RWPE2 (cell line): Measurements from ENCODE around the gene TMEM208.

Experiments
- ATAC-seq: fragments of 200-7000 bp; cut with Tn5 transposase; 3 replicates; pipeline ENCODE4 v1.9.1; 2021; ENCODE audit warnings: low read depth
- DNase-seq: peaks from one replicate; pipeline ENCODE4 v3.0.0-alpha.2; 2020; ENCODE audit warnings: low spot score
- H3K27ac ChIP-seq: fragments of 450-650 bp; 2 replicates; pipeline ENCODE4 v1.5.1; 2017; ENCODE audit warnings: mild to moderate bottlenecking; ENCODE audit not compliant: poor library complexity, severe bottlenecking
- H3K27me3 ChIP-seq: fragments of 250-450 bp; sonication (Bioruptor Pico); 2 replicates; pipeline ENCODE4 v1.5.1; 2021; ENCODE audit warnings: mild to moderate bottlenecking, moderate library complexity; ENCODE audit not compliant: insufficient read depth, poor library complexity, severe bottlenecking
- H3K36me3 ChIP-seq: fragments of 250-450 bp; sonication (Bioruptor Pico); 2 replicates; pipeline ENCODE4 v1.5.1; 2020; ENCODE audit warnings: low read depth, mild to moderate bottlenecking, moderate library complexity
- H3K4me1 ChIP-seq: fragments of 250-450 bp; sonication (Bioruptor Pico); 2 replicates; pipeline ENCODE4 v1.5.1; 2021; ENCODE audit warnings: mild to moderate bottlenecking, moderate library complexity; ENCODE audit not compliant: insufficient read depth, poor library complexity, severe bottlenecking
- H3K4me3 ChIP-seq: fragments of 250-450 bp; sonication (Bioruptor Pico); 2 replicates; pipeline ENCODE4 v1.5.1; 2021; ENCODE audit warnings: mild to moderate bottlenecking, moderate library complexity; ENCODE audit not compliant: severe bottlenecking
- H3K9me3 ChIP-seq: fragments of 250-450 bp; sonication (Bioruptor Pico); 2 replicates; pipeline ENCODE4 v1.5.1; 2021; ENCODE audit warnings: mild to moderate bottlenecking, moderate library complexity; ENCODE audit not compliant: severe bottlenecking
- TF ChIP-seq, protein P1 (sequence below): fragments of 450-650 bp; IDR thresholded peaks from one replicate; pipeline ENCODE4 v1.5.1; 2017; ENCODE audit warnings: mild to moderate bottlenecking, moderate library complexity; ENCODE audit not compliant: poor library complexity, severe bottlenecking

Gene TMEM208

DNA sequence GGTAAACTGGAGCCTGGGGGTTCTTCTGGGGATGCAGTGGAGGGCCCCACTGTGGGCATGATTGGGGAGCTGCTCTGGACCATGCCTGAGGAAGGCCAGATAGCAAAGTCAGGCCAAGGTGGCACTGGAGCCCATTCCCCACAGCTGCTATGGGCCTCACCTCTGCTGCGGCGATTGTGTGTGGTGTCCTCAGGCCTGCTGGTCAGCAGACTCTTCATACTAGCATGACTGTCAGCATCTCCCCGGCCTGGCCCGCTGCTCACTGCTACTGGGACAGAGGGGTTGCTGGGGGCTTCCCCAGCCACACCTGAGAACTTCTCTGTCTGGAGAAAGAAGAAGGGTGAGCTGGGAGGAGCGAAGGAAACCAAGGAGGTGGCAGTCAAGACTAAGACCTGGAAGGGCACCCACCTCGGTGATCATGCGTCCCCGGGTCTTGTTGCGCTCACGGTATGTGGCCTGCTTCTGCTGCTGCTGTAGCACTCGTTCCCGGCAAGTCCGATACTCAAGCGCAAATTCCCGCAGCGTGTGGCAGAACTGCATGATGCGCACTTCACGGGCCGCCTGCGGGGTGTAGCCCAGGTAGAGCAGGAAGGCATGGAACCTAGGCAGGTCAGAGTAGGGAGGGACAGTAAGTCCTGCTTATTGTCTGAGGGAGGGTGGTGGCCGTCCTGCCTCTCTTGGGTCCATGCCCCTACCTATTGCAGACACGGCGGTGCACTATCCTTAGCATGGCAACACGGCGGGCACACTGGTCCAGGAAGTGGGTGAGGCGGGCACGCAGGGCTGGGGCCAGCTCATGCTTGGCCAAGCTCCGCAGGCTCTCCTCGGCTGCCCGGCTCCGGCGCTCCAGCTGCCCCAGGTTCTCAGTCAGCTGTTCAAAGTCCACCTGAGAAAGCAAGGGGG lies 3.2 kb downstream of the TMEM208 start:
- Histone ChIP-seq H3K4me3 (no peak overlapping the region), H3K36me3 (peaks cover 72% of the 10 kb centered on the region), H3K27me3 (no peaks in the 10 kb centered on the region), H3K4me1 (peaks cover 6% of the 10 kb centered on the region), H3K9me3 (no peaks in the 10 kb centered on the region), H3K27ac (no peak overlapping the region)
- ATAC-seq (no peak), DNase-seq (peak; percentile 55)
- TF ChIP-seq, protein P1, sequence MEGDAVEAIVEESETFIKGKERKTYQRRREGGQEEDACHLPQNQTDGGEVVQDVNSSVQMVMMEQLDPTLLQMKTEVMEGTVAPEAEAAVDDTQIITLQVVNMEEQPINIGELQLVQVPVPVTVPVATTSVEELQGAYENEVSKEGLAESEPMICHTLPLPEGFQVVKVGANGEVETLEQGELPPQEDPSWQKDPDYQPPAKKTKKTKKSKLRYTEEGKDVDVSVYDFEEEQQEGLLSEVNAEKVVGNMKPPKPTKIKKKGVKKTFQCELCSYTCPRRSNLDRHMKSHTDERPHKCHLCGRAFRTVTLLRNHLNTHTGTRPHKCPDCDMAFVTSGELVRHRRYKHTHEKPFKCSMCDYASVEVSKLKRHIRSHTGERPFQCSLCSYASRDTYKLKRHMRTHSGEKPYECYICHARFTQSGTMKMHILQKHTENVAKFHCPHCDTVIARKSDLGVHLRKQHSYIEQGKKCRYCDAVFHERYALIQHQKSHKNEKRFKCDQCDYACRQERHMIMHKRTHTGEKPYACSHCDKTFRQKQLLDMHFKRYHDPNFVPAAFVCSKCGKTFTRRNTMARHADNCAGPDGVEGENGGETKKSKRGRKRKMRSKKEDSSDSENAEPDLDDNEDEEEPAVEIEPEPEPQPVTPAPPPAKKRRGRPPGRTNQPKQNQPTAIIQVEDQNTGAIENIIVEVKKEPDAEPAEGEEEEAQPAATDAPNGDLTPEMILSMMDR: no peak

DNA sequence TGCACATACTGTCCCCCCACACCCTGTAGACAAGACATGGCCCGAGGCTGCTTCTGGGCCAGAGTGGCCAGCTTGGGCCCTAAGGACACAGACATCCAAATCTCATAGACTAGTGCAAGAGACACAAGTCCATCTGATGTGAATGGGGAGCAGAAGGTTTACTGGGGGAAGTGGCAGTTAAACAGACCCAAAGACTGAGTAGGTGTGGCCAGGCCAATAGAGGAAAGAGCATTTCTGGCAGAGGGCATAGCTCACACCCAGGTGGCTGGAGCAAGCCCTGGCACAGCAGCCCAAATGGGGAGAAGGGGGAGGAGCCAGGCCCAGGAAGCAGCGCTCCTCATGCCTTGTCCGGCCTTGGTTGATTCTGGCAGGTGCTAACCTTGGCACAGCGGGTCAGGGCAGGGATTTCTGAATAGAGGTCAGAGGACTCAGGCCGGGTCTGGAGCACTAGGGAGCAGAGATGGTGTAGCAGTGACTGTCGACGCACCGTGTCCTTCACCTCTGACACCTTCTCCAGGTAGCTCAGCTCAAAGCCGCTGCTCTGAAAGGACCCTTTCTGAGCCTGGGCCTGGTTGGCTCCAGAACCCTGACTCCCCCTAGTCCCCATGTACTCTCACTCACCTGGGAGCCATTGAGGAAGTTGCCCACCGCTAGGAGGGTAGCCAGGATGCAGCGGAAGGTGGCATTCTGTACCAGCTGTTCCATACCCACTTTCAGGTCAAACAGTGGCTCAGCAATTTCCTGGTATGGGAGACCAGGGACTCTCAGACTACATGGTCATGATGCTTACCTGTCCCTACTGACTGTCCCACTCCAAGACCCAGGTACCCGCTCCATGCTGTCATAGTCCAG lies 4.1 kb downstream of the TMEM208 start:
- Histone ChIP-seq H3K27me3 (no peaks in the 10 kb centered on the region), H3K9me3 (no peaks in the 10 kb centered on the region), H3K4me3 (no peak overlapping the region), H3K36me3 (peaks cover 81% of the 10 kb centered on the region), H3K4me1 (peaks cover 6% of the 10 kb centered on the region), H3K27ac (no peak overlapping the region)
- TF ChIP-seq, protein P1: no peak
- ATAC-seq (no peak), DNase-seq (peak; percentile 58)

DNA sequence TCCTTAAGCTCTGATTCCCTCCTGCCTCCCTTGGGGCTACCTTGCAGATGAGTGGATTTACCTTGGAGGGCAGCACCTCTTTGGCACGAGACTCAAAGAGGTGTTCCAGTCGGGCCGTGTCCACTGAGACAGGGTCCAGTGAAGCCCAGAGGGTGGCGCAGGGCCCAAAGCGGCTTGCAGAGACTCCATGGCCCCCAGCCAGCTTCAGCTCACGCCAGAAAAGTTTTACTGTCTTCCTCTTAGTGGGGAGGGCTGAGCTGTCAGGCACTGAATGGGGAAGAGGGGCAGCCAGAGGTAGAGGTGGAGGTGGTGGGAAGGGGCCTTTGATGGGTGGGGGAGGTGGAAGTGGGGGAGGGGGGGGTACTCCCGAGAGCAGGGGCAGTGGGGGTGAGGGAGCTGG lies 6.7 kb downstream of the TMEM208 start:
- Histone ChIP-seq H3K4me3 (no peak overlapping the region), H3K9me3 (no peaks in the 10 kb centered on the region), H3K36me3 (peaks cover 96% of the 10 kb centered on the region), H3K27ac (no peak overlapping the region), H3K27me3 (no peaks in the 10 kb centered on the region), H3K4me1 (no peaks in the 10 kb centered on the region)
- DNase-seq: no peak
- TF ChIP-seq, protein P1: no peak
- ATAC-seq: no peak

DNA sequence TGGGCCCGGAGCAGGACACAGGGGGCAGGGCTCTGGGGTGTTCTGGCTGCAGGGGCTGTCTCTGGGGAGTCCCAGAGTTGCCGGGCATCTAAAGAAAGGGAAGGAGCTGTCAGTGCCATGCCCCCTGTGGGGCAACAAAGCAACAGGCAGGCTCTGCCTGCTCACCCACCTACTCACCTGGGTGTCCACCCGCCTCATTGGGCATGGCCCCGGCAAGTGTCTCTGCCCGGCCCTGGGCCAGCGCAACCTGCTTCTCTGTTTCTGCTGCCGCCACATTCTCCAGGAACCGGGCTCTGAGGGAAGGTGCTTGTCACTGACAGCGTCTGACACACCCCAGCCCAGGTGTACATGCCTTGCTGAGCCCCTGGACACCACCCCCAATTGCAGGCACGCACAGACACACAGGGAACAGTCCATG lies 7.3 kb downstream of the TMEM208 start:
- no peak overlapping the region for H3K4me3 ChIP-seq
- H3K27ac ChIP-seq: no peak overlapping the region
- ATAC-seq (no peak), DNase-seq (peak; percentile 62)
- peaks cover 96% of the 10 kb centered on the region for H3K36me3 ChIP-seq
- H3K4me1 ChIP-seq: no peaks in the 10 kb centered on the region
- no peaks in the 10 kb centered on the region for H3K27me3 ChIP-seq
- TF ChIP-seq, protein P1: no peak
- no peaks in the 10 kb centered on the region for H3K9me3 ChIP-seq
